NCI-H1436 (cell line): ENCODE measurements around the gene ATP13A3.

Experiments used
- DNase-seq: peaks from one replicate; lab custom pipeline; 2025; lab: John Stamatoyannopoulos, UW

The ATP13A3 gene

DNA sequence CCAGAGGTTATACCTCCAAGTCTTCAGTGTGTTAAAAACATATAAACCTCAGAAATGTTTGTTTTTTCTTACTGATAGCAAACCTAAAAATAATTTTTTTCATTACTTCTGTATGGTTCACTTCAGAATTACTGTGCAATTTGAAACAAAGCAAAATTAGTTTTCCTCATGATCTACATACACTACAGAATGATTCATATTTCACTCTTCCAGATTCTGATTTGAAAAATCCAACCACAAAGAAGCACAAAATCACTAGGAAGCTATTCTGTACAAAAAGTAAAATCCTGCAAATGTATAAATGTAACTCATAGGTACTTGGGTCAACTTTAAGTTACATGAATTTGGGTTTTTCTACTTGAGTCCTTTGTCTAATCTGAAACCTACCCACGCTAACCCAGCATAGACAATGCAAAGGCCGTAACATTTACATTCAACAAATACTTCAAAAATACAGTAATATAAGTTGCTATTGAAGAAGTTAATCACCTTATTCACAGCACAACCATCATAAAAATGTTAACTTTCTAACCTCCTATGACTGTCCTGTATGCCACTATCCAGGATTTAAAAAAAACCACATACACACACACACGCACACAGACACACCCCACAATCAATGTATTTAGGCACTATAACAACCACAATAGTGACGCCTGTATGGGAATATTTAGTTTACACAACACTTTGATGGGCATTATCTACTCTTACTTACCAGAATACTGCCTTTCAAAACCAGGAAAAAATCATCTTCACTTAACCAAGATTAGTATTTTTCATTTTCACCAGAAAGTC, 11.5 kb downstream of the ATP13A3 start:
- DNase-seq, result no peak

DNA sequence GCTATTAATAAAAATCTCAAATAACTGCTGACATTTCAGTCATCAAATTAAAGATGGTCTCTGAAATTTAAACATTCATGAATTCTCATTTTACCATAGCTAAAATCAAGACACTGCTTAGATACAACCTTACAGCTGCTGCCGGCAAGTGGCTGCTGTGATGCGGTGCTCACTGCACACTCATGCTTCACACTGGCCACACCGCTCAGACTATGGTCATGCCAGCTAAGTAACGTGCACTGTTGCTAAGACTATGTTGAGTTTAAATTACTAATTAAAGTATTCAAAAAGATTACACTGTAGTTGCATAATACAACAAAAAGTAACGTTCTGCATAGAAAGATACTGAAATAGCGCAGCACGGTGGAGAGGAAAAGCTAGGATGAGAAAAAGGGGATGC, 12.1 kb downstream of the ATP13A3 start:
- no peak for DNase-seq

DNA sequence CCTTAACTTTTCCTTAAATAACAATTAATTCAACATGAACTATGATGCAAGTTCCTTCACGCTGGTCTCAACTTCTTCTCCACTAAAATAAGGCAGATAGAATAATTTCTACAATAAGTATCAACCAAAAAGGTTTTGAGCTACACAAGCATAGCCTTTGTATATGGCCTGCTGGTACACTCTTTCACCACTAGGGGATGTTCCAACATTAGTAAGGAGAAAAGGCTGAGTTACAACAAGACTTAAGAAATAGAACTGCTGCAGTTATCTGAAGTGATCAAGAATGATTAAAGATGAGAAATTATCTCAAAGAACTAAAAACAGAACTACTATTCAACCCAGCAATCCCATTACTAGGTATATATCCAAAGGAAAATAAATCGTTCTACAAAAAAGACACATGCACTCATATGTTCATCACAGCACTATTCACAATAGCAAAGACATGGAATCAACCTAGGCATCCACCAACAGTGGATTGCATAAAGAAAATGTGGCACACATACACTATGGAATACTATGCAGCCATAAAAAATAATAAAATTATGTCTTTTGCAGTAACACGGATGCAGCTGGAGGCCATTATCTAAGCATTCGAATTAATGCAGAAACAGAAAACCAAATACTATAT, 14.4 kb downstream of the ATP13A3 start:
- DNase-seq, result peak; percentile 74

DNA sequence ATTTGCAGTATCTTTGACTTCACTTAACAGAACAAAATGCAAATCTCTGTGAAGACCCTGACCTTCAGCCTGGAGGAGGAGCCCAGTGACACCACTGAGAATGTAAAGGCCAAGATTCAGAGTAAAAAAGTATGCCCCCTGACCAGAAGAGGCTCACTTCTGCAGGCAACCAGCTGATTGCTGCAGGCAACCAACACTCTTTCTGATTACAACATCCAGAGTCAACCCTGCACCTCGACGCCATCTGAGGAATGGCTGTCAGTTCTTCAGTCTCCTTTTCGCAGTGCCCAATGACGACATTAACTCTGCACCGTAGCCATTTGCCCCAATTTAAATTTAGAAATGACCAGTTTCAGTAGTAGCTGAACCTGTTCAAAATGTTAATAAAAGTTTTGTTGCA, 14.9 kb downstream of the ATP13A3 start:
- no peak for DNase-seq

DNA sequence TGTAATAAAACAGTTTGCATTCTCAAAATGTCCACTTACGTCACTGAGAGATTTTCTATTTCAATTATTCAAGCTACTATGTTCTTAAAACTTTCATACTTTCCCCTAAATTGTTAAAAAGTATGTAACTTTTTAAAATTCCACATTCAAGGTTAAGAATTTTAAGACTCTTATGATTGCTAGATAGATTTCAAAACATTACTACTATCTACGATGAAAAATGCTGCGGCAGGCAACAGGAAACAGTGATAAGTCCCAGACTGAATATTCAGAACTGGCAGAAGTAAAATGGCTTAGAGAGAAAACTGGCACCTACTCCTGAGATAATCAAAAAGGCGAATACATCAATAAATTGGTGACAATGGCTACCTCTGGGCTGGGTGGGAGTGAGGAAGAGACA, 16.2 kb downstream of the ATP13A3 start:
- no peak for DNase-seq

DNA sequence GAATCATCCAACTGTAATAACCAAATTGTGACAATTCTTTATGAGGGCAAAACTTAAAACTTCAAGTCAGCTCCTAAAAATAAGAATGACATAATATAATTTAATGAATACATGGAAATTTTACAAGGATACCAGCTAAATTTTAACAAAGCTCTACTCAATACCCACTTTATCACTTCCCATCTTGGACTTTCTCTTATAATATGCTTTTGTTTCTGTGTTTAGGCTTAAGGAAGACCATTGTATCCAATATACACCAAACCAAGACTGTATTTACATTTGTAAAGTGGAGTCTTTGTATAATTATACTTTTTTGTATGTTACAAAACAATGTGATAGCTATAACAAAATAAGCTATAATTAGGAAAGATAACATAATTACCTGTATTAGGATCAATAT, 16.8 kb downstream of the ATP13A3 start:
- no peak for DNase-seq

DNA sequence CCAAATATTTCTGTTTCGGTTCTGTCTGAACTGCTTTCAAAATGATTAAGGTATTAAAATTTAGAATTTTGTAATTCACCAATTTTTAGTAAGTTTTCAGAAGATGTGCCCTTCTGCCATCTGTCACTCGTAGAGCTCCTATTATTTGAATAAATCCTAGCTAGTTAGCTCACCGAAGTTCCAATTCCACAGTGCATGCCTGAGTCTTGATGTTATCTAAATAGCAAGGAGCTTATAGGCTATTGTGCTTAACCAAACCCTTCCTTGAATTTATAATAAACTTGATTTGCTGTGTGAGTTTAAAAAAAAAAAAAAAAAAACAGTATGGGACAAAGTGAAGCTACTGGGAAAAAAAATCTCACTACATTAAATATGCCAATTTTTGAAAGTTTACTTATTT, 18.7 kb downstream of the ATP13A3 start:
- DNase-seq, result no peak

DNA sequence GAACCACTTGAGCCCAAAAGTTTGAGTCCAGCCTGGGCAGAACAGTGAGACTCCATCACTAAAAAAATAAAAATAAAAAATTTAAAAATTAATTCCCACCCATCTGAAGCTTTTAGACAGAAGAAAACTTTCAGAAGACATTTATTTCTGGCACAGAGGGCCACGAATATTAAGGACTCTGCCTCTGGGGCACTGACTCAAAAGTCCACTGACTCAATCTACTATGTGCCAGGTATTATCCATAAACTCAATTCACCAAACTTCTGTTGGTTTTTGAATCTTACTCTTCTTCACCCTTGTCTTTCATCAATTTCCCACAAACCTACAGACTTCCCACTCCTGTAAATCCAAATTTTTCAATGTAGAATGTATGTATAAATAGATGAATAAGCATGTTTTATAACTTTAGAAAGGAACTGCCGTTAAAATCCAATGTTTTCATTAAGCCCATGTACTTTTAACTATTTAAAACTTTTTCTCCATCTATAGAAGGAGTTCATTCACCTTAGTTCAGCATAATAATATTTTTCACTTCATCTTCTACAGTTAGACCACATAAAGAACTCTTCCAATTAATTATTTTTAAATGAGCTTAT, 19.9 kb downstream of the ATP13A3 start:
- no peak for DNase-seq

DNA sequence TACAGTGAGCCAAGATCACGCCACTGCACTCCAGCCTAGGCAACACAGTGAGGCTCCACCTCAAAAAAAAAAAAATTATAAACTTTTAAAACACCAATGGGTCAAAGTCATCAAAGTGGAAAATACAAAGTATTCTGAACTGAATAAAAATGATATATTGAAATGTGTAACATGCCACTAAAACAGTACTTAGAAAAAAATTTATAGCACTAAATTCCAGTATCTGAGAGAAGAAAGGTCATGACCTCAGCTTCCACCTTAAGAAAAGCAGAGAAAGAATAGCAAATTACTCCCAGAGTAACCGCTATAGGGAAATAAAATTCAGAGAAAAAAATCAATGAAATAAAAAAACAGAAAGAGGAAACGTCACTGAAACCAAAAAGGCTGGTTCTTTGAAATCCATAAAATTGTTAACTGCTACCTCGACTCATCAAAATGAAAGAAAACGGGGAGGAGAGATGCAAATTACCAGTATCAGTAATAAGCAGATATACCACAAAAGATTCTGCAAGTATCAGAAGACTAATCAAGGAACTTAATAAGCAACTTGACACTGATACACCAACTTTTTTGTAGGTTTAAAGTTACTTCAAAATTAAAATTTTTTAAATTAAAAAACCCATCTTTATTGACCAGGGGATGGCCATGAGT, 20.8 kb downstream of the ATP13A3 start:
- no peak for DNase-seq

DNA sequence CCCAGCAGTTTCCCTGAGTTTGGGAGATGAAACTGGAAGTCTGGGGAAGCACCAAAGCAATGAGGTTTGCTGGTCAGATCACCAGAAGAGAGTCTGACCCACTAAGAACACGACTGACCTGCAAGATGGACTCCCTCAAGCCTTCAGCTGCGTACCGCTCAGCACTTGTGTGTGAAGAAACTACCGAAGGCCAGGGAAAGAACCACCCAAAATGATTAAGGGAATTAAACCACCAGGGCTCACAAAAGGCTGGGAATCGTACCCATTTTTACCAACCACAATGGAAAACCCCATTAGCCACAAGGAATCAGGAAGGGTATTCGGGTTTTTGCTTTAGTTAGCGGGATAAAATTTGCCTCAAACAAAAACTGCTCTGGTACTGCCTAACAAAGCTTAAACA, 21.6 kb downstream of the ATP13A3 start:
- DNase-seq, result no peak

DNA sequence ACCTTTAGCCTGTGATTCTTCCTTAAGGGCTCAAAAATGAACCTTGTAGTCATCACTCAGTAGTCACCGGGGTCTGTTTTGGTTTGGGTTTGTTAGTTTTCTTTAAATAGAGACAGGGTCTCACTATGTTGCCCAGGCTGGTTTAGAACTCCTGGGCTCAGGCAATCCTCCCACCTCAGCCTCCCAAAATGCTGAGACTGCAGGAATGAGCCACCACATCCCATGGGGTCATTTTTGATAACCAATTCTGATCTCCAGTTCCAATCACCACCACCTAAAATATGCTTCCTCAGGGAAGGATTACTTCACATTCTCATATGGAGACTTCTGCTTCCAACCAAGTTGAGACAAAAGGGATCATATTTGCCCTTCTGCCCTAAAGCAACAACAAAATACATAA, 22.1 kb downstream of the ATP13A3 start:
- no peak for DNase-seq

DNA sequence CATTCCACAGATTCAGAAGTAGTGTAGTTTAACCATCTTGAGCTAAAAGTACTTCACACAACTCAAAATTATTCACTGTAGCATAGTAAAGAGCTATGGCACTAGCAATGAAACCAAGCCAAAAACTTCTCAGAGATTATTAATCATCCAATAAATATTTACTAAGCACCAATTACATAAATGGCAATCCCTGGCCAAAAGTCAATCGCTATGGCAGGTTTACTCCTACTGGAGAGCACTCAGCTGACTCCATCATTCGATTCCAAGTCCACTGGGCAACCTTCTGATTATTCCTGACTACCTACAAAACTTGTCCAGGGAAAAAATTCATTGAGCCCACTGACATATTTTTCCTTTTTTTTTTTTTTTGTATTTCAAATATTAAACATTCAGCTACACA, 23.9 kb downstream of the ATP13A3 start:
- DNase-seq, result no peak

DNA sequence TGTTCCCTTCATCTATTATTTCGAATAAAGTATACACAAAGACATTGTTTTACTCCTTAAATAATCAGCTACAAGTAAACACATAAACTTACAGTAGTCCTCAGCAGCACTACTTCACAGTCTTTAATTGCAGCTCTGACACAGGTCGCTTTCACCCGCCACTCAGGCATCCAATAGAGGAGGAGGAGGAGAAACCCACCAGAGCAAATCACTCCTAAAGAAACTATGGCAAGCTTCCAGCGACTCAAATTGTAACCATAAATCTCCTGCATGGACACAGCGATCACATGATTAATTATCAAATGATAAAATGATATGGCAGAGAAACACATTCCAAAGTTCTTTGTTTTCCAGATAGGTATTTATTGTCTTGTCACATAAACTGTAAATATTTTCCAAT, 26.2 kb downstream of the ATP13A3 start:
- no peak for DNase-seq

DNA sequence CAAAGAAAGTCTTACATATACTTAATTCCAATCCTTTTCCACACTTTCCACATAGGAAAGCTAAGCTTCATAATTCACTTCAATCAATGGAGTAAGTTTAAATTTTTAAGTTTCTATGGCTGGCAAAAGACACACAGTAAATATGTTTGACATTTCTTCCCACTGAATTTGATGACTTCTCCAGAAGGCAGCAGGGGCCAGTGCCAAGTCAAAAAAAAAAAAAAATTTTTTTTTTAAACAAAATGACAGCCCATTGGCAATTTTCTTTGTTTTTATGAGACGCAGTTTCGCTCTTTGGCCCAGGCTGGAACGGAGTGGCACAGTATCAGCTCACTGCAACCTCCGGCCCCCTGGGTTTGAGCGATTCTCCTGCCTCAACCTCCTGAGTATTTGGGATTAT, 28.7 kb downstream of the ATP13A3 start:
- no peak for DNase-seq

DNA sequence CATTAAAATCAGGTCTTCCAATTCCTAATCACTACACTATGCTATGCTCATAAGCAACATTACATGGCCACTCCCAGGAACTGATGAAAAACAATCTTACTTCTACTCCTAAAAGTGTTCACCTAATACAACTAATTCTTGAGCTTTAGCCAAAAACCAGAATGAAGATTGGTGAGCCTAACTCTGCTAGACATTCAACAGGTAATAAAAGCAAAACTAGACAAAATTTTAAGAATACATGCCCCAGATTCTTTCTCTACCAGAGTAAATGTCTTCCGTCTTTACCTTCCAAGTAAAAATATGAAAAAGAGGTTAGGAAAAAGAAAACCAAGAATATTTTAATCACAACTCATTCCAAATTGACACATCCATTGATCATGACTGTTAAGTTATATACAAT, 31.3 kb downstream of the ATP13A3 start:
- no peak for DNase-seq

DNA sequence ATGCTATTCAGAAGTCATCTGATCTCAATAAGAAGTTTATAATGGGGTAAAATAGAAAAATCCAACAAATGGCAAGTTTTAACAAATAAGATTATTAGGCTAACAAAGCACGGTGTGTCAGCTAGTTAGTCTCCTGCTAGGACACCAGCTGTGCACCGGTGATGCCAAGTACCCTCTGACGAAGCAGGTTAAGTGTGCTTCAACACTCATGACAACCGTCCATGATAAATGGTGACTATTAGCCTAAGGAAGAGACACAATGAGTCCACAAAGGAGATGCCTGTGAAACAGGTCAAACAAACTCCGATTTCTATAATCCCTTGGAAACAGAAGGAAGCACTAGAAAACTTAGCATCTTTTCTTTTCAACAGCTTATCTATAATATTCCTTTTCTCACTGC, 36.5 kb downstream of the ATP13A3 start:
- DNase-seq, result peak; percentile 68

DNA sequence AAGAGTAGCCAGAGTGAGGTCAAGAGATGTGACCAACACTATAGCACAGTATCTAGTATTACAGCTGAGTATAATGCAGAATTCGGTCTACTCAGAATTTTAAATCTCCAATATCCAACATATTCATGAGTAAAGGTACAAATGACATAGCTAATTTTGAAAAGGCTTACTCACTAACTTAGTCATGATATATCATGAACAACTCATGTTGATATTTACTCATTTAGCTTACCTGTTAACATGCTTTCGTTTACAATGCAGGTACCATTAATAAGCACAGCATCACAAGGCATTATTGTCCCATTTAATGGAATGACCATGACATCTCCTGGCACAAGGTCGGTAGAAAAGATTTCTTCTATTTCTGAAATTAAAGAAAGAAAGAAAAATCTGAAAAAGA, 36.9 kb downstream of the ATP13A3 start:
- no peak for DNase-seq

DNA sequence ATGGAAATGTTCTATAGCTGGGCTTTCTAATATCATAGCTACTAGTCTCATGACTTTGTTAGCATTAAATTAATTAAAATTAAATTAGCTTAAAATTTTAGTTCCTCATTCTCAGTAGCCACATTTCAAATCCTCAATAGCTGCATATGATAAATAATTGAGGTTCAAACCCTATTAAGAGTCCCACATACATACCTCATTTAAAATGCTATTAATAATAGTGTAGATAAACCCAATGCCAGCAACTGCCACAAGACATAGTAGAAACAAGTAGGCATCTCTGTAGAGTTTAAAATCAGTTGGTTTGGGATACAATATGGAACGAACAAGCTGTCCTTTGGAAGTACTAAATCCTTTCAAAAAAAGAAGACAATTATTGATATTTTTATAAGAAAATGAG, 39.1 kb downstream of the ATP13A3 start:
- DNase-seq, result no peak

DNA sequence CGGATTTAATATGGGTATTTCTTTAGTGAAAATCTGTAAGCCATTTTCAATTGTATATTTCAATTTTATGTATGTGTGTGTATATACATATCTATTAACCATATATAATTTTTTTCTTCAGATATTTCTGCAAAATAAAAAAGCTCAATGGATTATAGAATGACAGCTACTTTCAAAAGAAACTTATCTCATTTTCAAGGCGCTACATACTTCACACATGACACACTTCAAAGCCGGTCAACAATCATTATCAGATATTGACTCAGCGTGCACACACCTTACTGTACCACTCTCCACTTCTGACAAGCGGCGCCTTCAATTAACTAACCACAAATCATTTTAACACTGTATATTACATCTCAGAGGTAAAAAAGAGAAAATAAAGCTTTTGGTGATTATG, 39.6 kb downstream of the ATP13A3 start:
- peak; percentile 25 for DNase-seq

DNA sequence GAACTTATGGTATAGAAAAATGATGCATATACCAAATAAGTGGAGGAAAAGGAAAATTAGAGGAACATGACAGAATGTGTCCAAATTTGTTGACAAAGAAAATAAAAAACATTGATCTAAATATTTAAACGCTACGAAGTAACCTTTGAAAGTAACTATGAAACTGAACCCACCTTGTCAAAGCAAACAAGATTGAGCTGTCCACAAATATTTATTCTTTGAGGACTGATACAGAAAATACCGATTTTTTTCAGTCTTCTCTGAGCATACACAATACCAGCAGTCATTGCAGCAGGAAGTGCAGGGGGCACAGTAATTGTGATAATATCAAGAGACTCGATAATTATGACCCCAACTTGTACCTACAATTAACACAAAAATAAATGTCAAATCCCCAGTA, 40.0 kb downstream of the ATP13A3 start:
- no peak for DNase-seq

DNA sequence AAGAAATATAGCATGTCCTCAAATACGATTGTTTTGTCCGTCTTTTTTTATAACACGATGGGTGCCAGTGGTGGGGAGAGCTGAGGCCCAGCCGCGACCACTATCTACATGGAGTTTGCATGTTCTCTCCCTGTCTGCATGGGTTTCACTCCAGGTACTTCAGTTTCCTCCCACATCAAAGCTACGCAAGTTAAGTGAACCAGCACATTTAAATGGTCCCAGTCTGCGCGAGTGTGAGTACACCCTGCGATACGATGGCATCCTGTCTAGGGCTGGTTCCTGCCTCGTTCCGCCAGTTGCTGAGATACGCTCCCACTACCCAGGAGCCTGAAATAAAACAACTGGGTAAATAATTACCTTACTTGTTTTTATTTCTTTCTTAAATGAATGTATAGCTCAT, 40.6 kb downstream of the ATP13A3 start:
- DNase-seq, result no peak

DNA sequence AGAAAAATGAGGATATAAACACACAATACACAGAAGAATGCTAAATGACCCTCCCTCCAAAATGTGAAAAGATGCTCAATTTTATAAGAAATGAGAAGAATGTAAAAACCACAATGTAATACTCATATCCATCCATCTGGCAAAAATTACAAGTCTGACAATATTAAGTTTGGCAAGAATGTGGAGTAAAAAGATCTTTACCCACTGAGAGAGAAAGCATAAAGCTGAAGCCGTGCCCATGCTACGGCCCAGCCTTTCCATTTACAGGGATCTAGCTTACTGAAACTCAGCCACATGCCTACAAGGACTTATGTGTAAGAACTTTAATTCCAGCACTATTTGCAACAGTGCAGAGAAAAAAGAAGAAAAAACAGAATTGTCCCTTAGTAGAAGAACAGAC, 42.9 kb downstream of the ATP13A3 start:
- DNase-seq, result no peak

DNA sequence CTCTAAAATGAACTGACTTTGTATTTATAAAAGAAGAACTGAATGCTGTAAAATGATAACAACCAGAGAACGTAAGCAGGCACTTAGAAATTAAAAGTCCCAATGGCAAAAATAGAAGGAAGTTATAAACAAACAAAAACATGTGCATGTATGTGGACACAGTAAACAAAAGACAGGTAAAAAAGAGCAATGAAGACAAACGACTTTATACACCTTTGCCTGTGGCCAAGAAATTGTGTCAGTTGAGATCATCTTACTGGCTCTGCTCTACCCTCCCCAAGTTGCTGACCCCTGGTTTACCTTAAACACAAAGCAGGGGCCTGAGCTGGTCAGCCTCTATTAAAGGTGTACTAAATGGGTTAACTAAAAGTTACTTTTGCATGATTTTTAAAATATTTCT, 46.0 kb downstream of the ATP13A3 start:
- no peak for DNase-seq
